Stimulated activated CD4-positive, alpha-beta T cell treated with anti-CD3 and anti-CD28 coated beads, Interleukin-4, amount 100 ng/mL, for 24 hours (primary cell): Measurements from ENCODE around the gene CUBN.
"Not testable (repeated sequence)": the region's sequence is repeated elsewhere in the genome, so short reads cannot be mapped to it uniquely, and the experiment has no call there.

Experiments
- DNase-seq: peaks from one replicate; pipeline ENCODE4 v3.0.0-alpha.2; 2020

CUBN gene

DNA sequence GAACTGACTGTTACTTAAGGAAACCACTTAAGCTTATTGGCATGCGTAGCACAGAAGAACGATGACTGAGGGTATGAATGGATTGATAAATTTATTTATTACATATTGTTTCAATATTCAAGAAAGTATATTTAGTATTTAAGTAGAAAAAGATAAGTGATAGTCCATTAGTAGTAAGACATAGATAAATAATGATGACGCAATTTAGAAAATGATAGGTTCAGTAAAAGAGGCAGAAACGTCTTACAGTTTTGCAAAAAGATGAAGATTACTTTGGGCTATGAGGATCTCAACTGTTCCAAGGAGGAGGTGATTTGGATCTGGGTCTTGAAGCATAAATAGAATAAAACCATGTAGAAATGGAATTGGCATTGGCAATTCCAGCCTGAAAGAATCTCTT lies 275.8 kb downstream of the CUBN start:
- no peak for DNase-seq

DNA sequence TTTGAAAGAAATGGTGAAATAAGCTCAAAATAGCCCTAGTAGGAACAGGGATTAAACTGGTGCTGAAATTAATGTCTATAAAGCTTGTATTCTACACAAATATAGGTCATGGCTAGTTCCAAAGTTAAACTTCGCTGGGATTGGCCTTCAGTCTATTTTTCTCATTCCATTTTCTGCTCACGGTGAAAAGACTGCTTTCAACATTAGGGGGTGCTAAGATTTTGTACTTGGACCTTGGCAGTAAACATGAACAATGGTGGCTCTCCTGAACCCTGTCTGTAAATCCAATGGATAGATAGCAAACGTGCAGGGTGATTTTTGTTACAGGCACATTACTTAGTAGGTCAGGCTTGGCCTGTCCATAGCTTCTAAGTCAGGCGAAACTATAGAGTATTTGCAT lies 276.4 kb downstream of the CUBN start:
- DNase-seq = no peak

DNA sequence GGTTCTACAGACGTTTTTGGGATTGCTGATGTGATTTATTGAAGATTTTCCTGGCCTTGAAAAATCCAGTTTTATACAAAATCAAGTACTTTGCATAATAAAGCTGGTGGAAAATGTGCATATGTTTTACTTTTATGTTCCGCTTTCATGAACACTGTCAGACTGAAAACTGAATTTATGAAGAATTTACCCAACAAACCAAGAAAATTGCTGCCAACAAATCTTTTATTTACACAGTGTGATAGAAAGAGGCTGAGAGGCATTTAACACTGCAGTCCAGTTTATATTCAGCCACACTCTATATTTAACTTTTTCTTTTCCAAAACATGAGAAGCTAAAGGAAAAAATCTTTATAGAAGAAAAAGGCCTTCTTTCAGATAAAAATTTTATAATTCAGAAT lies 277.0 kb downstream of the CUBN start:
- no peak for DNase-seq

DNA sequence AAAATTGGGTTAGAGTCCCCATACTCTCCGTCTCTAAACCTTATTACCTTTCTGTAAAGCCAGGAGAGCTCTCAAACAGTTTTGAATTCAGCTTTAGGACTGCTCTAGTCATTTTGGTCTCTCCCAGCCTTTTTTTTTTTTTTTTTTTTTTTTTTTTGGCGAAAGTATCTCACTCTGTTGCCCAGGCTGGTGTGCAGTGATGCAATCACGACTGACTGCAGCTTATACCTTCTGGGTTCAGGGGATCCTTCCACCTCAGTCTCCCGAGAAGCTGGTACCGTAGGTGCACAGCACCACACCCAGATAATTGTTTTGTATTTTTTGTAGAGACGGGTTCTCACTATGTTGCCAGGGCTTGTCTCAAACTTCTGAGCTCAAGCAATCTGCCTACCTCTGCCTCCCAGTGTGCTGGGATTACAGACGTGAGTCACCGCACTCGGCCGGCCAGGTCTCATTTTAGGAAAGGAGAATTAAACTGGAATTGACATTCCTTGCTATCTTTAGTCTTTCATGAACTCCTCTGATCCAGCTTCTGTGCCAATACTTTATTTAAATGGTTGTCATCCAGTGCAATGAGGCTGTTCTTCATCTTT lies 281.0 kb downstream of the CUBN start:
- no peak for DNase-seq

DNA sequence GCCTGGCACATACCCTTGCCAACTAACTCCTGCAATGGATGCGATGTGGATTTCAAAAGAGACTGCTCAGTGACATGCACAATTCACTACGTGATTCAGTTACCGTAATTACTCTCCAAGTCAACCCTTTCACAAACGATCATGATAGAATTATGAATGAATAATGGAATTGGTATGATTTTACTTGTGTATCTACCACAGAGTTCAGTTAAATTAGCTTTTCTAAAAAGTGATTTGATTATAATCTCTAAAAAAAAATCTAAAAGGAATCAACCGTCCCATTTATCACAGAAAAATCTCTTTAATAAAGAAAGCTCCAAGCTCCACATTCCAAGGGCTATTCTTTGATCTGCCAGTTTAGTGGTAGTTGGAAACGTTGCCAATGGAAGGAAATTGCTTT lies 282.0 kb downstream of the CUBN start:
- DNase-seq = no peak

DNA sequence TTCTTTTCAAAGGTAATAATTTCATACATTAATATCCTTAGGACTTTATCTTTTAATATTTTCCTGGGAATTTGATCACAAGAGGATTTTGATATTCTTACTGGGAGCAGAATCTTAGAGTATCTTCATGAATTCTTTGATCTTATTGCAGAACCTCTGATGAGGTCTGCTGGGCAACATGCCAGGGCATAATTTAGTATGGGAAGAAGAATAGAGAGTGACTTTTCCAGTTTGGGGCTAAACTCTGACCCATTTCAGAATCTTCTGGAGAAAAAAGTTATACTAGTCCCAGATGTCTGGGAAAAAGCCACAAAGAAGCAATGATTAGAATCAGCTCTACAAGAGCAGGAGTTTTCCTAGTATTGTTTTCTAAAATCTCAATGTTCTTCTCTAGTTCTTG lies 284.4 kb downstream of the CUBN start:
- DNase-seq = no peak

DNA sequence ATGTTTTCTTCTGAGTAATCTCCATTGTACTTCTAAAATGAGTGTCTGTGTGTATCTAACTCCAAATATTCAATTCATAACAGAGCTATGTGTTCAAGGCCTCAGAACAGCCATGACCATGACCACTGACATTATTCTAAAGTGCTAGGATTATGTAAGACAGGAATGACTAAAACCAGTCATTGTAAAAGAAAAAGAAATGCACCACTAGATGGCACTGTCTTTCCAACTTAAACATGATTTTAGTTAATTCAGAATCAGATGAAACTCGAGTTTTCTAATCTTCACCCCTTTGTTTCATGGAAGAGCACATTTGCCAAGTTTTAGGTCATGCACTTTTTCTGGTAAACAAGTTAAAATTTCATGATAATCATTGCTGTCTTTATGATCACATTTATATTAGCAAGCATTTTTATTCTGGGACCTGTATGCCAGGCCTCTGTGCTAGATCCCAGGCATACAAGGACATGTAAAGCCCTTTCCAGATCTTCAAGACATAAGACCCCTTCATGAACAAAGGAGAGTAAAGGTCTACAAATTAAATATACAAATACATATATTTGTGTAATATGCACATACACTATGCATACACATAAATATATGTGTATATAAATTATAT lies 286.2 kb downstream of the CUBN start:
- DNase-seq = no peak

DNA sequence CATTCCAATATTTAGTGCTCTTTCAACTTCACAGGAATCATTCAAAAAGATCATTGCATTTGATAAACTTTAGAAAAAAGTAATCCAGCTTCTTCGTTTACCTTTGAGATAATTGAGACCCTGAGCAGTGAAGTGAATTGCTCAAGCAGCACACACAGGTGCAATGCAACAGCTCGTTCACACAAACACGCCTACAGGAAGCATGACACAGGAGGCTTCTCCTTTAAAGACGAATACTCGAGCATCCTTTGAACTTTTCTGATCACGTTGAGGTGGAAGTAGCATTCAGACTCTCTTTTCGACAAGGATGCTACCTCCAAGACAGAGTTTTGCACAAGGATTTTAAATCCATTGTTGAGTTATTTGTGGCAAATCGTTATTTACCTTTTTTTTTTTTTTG lies 294.4 kb downstream of the CUBN start:
- peak; percentile 25 for DNase-seq

DNA sequence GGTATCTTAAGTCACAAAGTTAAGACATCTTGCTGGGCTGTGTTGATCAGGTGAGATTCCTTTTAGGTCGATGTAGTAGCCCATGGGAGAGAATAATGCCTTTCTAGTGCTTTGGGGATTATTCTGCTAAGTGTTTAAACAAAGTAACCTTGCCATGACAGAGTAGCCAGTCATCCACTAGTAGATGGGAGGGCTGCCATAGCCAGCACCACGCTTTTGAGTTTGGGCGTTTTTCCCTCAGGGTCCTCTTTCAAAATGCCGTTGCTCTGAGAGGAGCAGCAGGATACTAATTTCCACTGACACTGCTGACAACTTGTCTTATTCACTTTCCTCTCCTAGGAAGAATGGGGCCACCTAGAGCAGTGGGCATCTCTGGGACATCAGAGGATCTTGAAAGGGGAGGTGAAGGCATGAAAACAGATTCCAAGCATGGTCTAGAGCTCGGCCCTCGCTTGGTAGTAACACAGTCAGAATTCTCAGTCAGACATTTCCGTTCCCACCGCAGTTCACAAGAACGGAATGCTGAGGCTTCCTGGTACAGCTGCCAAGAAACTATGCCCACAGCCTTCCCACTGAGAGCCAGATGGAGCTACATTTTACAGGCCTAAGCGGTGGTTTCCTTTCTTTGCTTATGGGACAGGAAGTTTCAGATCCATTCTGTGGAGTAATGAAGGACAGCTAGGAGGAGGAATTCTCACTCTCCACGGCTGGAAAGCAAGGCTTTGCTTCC lies 297.1 kb downstream of the CUBN start:
- no peak for DNase-seq

DNA sequence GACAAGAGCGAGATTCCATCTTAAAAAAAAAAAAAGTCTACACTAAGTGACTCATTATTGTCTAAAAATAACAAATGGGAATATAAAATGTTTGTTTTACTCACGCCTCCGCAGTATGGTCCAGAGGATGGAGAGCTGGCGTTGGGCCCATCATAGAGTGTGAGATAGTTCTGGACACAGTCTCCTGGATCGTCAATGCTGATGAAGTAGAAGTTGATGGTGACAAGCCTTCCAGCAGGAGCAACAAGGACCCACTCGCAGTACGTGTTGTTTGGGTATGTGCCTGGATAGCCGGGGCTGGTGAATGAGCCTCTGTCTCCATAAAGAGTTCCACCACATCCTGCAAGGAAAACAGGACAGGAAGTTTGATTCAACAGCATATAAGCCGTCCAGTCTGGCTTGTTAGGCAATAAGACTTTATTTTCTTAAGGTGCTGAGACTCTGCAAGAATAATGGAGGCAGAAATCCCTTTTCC lies 300.9 kb downstream of the CUBN start:
- DNase-seq = no peak

DNA sequence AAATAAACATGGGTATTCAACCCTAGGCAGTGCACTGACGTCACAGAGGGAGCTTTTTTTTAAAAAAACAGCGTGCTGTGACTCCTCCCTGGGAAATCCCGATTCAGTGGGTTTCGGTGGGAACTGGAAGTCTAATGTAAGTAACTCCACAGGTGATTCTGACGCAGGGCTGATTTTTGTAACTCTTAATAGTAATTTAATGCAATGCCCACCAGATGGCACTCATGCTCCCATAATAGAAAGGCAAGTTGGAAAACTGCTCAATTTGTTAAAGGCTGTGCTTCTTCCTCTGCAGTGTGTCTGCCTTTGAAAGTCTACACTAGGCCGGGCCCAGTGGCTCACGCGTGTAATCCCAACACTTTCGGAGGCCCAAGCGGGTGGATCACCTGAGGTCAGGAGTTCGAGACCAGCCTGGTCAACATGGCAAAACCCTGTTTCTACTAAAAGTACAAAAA lies 301.5 kb downstream of the CUBN start:
- peak; percentile 73 for DNase-seq

DNA sequence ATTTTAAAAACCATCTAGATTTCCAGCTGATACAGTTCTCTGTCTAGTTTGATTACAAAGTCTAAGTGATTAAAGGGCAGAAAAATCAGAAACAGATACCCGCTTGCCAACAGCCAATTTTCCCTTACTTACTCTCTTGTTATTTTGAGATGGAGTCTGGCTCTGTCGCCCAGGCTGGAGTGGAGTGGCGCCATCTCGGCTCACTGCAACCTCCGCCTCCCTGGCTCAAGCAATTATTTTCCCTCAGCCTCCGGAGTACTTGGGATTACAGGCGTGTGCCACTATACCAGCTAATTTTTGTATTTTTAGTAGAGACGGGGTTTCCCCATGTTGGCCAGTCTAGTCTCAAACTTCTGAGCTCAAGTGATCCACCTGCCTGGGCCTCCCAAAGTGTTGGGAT lies 302.1 kb downstream of the CUBN start:
- not testable (repeated sequence) for DNase-seq

DNA sequence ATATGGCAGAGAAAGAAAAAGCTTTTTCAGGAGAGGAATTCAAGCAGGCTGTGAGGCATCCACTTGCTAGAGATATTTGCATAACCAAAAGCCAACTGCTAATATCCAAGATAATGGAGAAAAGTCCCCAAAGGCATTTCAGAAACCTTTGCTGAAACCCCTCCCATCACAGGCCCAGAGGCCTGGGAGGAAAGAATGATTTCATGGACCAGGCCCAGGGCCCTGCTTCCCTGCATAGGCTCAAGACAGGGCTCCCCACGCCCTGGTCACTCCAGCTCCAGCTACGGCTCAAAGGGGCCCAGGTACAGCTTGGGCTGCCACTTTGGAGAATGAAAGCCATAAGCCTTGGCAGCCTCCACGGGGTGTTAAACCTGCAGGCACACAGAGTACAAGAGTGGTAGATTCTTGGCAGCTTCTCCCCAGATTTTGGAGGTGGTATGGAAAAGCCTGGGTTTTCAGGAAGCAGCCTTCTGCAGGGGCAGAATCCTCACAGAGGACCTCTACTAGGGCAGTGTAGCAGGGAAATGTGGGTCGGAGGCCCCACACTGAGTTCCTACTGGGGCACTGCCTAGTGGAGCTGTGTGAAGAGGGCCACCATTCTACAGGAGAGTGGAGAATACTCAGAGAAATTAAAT lies 306.8 kb downstream of the CUBN start:
- DNase-seq = no peak

DNA sequence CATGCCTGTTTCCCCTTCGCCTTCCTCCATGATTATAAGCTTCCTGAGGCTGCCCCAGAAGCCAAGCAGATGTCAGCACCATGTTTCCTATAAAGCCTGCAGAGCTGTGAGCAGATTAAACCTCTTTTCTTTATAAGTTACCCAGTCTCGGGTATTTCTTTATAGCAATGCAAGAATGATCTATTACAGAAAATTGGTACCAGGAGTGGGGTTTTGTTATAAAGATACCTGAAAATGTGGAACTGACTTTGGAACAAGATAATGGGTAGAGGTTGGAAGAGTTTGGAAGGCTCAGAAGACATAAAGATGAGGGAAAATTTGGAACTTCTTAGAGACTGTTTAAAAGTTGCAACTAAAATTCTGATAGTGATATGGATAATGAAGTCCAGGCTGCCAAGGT lies 307.6 kb downstream of the CUBN start:
- no peak for DNase-seq

DNA sequence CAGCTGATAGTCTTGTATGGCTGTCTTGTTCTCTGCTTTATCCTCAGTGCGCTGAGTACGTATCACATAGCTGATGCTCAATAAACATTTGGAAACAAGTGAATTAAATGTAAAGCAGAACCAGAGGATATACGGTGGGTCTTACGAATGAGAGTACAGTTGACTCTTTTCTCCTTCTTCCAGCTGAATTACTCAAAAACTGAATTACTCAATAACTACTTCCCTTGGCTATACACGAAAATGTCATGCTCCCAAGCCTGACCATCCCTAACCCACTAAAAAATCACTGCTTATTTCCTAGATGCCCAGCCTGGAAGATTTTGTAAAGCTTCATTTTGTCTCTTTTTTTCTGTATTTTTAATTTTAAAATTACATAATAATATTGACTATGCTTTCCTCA lies 309.2 kb downstream of the CUBN start:
- DNase-seq = no peak

DNA sequence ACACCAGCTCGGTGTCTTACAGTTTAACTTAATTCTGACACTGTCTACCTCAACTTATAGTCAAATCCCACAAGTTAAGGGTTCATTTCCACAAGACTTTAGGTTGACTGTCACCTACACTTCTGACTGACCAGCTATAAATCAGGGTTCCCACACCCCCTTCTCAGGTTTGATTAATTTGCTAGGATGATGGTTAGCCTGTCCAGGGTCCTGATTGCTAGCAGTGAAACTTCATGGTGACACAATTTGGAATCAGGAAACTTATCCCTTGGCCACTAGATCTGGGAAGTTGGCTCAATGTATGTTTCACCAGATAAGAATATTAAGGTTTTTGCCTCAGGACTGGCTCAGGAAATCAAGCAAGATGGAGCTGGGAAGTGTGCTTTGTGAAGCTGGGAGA lies 309.6 kb downstream of the CUBN start:
- DNase-seq = no peak

DNA sequence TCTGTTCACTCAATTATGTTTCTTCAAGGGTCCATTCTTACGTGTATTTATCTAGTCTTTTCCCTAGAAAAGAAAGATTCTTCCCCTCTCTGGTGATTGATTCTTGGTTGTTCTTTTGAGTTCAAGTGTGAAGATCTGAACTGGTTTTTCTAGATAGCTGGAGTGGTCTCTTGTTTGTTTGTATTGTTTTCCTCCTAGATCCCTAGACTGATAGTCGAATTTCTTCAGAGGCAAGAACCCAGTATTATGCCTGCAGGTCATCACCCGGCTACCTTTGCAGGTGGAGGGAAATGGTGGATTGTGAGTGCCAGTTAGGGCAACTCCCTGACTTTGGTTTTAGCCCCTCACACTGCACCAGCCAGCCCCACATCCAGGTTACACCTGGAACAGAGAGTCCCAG lies 310.2 kb downstream of the CUBN start:
- DNase-seq = no peak

DNA sequence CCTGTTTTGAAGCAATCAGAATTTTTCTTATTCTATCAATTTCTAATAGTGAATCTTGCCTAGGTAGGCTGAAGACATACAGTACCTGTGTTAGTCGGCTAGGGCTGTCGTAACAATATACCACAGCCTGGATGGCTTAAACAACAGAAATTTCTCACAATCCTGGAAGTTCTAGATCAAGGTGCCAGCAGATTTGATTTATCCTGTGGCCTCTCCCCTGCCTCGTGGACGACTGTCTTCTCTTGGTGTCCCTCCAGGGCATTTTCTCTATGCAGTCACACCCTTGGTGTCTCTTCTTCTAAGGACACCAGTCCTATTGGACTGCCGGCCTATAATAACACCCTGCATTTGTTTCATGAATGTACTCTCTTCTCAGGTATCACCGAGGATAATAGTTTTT lies 310.6 kb downstream of the CUBN start:
- DNase-seq = no peak

DNA sequence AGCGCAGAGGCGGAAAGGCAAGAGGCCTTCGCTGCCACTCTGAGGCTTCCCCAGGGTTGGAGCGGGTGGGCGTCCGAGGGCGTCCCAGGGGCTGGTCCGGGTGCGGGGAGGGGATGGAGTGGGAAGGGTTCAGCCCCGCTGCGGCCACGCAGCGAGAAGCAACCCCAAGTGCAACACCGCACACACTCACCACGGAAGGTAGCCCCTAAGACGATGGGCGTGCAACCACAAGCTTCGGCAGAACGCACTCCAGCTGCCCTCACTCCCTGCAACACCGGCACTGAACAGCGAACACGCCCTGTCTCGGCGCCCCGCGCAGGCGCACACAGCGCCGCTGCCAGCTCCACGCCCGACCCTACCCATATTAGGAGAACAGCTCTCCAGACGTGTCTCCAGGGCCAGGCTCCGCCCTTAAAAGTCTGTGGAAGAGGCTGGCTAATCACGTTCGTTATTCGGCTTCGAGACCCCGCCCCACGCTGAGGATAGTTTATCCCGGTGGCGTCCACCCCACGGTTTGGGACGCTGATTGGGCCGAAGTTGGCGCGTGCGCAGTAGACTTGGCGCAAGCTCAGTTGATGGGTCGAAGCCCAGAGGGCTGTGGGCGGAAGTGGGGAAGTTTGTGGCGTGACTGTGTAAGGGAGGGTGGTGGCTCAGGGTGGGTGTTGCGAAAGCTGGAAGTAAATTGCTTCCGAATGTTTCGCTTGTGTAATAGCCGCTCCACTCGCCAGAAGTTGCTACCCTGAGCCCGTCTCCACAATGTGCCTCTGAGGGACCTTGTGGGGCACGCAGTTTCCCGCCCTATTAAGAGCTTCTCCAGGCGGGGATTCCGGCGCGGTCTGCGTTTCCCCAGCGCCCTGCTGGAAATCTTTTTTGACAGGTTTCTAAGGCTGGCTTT lies 312.2 kb downstream of the CUBN start, which contains the start of gene RSU1:
Gene RSU1, minus strand, starts transcription at position 300 of the 895 bp plus-strand sequence. CDS start 343 bp downstream, outside the sequence.
- DNase-seq = peak; percentile 100

DNA sequence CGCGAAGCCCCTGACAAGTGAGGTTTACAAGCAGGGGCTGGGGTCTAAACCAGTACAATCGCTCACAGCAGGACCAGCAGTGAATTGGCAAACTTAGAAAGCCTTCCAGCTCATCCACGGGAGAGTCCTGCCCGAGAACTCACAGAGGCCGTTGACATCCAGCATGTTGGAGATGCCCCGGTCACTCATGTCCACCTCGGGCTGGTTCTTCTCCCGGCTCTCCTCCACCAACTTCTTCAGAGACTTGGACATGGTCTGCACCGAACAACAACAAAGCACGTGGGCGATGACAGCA lies 312.8 kb downstream of the CUBN start:
- DNase-seq = no peak

DNA sequence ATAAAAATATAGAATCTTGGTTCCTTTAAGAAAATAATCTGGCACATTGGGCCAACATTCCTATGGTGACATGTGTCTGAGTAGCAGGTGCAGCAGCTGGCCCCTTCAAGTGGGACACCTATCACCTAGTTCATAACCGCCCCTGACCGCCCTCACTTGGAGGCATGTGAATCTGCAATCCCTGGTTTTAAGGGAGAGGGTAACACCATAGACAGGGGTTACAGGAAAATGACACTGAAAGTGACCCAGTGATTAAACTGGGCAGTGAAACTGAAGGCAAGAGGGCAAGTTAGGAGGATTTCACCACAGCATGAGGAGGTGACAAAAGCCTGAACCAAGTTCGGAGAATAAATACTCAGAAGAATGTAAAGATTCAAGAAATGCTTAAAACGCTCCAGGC lies 313.4 kb downstream of the CUBN start:
- DNase-seq = no peak

DNA sequence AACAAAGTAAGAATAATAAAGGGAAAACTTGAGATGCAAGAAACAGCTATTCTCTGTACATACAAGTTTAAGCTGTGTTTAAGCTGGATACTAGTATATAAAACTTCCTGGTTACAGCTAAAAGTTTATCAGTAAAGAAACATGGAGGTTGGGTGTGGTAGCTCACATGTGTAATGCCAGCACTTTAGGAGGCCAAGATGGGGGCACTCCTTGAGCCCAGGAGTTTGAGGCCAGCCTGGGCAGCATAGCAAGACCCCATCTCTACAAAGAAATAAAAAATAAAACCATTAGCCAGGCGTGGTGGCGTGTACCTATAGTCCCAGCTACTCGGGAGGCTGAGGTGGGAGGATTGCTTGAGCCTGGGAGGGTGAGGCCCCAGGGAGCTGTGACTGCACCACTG lies 315.6 kb downstream of the CUBN start:
- DNase-seq = no peak

DNA sequence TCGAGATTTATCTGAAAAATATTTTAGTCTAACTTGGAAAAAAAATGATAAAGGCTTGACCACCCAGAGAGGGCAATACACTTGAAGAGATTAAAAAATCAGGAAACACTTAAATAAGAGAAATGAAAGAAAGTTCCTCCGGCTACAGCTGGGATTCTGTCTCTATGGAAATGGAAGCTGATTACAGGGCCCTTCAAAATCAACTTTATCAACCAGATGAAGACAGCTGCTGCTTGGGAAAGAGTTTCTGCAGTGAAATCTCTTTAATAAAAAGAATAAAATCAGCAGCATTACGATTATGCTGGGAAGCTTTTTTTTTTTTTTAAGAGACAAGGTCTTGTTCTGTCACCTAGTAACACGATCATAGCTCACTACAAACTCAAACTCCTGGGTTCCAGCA lies 316.9 kb downstream of the CUBN start:
- no peak for DNase-seq
